Endometrial microvascular endothelial cells (primary cell): ENCODE results near the gene OR6B1. TPM values are rescaled to one million over a fixed set of nuclear protein-coding genes. Genes with fewer than 3 reads are reported as not detected.
"Not testable (repeated sequence)": the region's sequence is repeated elsewhere in the genome, so short reads cannot be mapped to it uniquely, and the experiment has no call there.

Experiments used
- in situ Hi-C: cut with HindIII; loops from 2 replicates; pipeline ENCODE4 v1.10.0; 2017; ENCODE audit warnings: low sequenced_read_pairs, low pct_unique_long_range_greater_than_20kb; ENCODE audit errors: inconsistent ontology term
- total RNA-seq: library from RNA; depleted of rRNA; stranded (reverse); fragments of >200 nt; gene quantifications from one replicate; pipeline ENCODE4 v1.2.3, GENCODE V29; 2015; ENCODE audit errors: inconsistent ontology term

The OR6B1 gene
- total RNA-seq, 1 donor from 2014 or later: not detected

DNA sequence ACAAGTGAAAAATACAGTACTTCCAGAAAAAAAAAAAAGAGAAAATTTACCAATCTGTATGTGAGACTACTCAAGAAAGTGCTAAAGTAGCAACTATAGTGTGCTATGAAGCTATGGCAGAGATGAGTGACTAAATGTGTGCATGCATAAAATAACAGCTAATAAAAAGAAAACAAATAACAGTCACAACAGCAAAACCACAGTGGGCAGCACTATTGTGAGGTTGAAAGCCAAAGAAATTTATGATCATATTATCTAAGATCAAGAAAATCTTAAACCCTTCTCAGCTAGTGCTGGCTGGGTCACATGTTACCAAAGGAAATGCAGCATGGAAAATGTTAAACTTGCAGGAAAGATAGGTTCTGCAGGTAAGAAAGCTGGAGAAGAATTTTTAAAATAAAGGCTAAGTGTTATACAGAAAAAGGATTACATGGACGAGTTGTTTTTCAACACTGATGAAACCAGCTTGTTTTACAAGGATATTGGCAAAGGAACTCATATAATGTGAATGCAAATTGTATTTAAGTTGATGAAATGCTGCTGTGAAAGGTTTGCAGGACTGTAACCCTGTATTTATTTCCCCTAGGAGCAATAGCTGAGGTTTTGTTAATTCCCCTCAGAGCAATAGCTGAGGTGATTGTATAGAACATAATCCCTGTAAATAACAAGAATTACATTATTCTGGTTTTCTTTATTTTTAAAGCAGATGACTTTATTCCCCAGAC lies 33.0 kb downstream of the OR6B1 start:
- in situ Hi-C loops: no loop called here

DNA sequence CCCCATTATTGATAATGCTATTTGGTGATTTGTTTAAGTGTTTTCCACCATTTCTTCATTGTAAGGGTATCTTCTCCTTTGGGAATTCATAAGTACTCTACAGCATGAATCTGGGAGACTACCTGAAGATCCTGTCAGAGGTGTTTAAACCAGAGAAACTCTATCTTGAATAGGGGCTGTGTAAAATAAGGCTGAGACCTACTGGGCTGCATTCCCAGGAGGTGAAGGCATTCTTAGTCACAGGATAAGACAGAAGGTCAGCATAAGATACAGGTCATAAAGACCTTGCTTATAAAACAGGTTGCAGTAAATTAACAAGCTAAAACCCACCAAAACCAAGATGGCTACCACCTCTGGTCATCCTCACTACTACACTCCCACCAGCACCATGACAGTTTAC lies 35.3 kb downstream of the OR6B1 start:
- in situ Hi-C loops: no loop called here

DNA sequence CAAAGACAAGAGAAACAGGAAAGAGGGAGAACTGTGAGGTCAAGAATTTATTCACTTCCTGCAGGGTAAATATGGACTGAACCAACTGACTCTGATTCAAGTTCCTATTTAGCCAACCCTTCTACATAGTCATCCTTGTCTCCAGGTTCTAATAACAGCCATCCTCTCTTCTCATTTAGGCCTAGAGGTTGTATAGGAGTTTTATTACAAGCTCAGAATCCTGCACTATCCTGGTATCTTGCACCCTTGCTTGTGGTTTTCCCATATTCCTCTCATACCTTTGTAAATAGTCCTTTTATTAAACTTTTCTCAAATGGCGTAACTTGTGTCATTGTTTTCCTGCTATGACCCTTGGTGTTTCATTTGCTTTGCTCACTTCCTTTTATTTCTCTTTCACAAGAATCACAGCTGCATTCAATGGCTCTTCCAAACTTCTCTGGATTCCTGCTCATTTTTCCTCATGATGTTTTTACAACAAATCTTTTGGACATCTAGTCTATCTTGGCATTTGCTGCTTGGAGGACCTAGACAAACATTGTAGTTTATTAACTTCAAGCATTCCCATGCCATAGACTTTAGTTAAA lies 36.3 kb downstream of the OR6B1 start:
- in situ Hi-C loops: no loop called here

- in situ Hi-C loops: no loop called here
Measured at GRCh38 chr7:144037414-144038035, 37.4 kb downstream of the OR6B1 start.

DNA sequence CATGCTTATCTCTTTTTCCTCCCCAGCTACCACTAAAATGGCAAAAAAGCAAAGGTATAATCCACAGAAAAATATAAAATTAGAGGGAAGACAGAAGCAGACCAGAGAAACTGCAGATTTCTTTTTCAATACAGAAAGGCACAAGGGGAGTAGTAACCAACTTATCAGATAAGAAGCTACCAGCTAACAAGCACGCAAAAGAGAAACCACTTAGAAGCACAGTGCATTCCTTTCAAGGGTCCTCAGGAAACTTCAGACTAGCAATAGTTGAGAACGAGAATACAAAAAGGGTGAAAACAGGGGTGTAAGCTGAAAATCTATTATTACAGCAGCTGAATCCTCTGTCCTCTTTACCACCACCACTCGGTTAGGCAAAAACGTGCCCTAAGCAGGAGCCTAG lies 38.8 kb downstream of the OR6B1 start:
- in situ Hi-C loops: no loop called here

DNA sequence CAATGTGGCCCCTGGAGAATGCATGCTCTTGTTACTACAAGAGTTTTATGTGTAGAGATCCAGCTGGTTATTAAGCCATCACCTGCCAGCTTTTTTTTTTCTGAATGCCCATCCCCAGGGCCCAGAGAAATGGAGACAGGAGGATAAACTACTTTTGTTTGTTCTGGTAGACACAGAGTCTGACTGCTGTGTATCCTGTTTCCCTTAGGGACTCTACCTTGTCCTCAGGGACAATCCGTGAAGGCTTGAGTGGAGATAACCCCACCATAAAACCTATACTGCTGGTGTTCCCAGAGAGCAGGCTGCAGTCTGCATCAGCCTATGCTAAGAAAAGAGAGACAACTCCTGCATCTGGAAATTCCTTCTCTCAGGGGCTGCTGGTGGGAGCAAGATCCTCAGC lies 48.5 kb downstream of the OR6B1 start, which contains the start of gene OR2A5:
Gene OR2A5 (plus strand): TSS at position 301 of the 400 bp plus-strand sequence. CDS start 1,454 bp downstream, outside the sequence.
- in situ Hi-C loops: no loop called here

GRCh38 chr7:144049491-144049890 lies 49.4 kb downstream of the OR6B1 start:
- in situ Hi-C loops: no loop called here

- in situ Hi-C loops: no loop called here
Measured at GRCh38 chr7:144050093-144050492, 50.0 kb downstream of the OR6B1 start.

DNA sequence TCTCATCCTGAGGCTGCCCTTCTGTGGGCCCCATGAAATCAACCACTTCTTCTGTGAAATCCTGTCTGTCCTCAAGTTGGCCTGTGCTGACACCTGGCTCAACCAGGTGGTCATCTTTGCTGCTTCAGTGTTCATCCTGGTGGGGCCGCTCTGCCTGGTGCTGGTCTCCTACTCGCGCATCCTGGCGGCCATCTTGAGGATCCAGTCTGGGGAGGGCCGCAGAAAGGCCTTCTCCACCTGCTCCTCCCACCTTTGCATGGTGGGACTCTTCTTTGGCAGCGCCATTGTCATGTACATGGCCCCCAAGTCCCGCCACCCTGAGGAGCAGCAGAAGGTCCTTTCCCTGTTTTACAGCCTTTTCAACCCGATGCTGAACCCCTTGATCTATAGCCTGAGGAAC lies 50.8 kb downstream of the OR6B1 start:
- in situ Hi-C loops: not testable (repeated sequence)

DNA sequence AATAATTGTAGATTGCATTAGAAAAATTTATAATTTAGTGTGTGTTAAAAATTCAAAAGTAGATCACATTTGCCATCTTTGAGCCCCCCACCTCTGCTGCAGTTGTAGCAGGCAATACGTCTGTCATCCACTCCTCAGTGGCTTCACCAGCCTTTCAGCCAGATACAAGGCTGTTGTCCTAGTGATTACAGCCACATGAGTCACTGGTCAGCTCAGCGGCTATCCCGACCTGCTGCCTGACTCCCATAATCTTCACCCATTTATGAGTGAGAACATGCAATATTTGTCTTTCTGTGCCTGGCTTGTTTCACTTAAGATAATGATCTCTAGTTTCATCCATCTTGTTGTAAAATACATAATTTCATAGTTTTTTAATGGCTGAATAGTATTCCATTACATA lies 57.8 kb downstream of the OR6B1 start:
- in situ Hi-C loops: no loop called here

Other genes starting within 250 kb of the OR6B1 start
- not detected for gene CTAGE6, start 242.6 kb upstream of the OR6B1 start, total RNA-seq
- gene TCAF1, start 98.1 kb upstream of the OR6B1 start, total RNA-seq: 54.2 TPM
- gene OR2F2, start 65.1 kb upstream of the OR6B1 start, total RNA-seq: not detected
- not detected for gene OR2F1, start 45.5 kb upstream of the OR6B1 start, total RNA-seq
- gene OR2A5, start 48.6 kb downstream of the OR6B1 start, total RNA-seq: not detected
- not detected for gene OR2A25, start 69.5 kb downstream of the OR6B1 start, total RNA-seq
- not detected for gene OR2A12, start 86.0 kb downstream of the OR6B1 start, total RNA-seq
- not detected for gene OR2A2, start 109.3 kb downstream of the OR6B1 start, total RNA-seq
- not detected for gene OR2A14, start 122.9 kb downstream of the OR6B1 start, total RNA-seq
- gene CTAGE4, start 183.1 kb downstream of the OR6B1 start, total RNA-seq: 0.19 TPM
- gene ARHGEF35, start 195.5 kb downstream of the OR6B1 start, total RNA-seq: not detected
- not detected for gene OR2A42, start 239.3 kb downstream of the OR6B1 start, total RNA-seq